NCI-H526 treated with DMSO at 0.1 percent for 48 hours (cell line): ENCODE measurements around the gene PPP1R3A.
A peak's percentile ranks its signal among the peaks of the same experiment; 100 is the strongest.

Experiments used
- DNase-seq: peaks from one replicate; lab custom pipeline; 2025; lab: John Stamatoyannopoulos, UW

PPP1R3A gene

DNA sequence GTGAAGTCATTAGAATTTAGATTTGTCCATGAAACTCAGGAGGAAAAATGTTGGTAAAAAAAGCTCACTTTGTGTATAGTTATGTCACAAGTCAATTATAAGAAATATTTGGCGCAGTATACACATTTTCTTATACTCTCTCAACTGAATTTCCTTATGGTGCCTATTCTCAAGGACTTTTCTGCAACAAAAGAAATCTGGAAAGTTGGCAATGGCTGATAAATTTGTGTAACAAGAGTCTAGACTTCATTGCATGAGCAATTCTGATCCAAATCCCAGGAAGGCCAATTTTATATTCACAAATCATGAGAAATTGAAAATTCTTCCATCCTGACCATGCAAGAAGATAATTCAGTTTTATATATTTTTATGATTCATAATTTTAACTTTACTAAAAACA is 35.7 kb downstream of the PPP1R3A start:
- DNase-seq: no peak

DNA sequence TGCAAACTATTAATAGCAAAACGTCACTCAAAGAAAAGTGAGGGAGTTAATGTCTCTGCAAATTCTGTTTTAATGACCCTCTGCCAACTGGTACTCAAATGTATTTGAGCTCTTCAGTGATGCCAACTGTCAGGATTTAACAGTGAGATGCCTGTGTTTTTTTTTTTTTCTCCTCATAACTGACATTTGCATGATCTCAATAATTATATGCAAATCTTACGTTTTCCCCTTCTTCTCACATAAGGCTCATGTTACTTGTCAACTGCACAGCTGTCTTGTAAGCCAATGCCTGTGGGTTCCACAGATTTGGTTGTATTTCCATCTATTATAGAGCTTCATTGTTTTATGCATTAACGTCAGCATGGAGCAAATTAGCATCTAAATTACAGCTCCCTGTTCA is 38.2 kb downstream of the PPP1R3A start:
- peak; percentile 99 for DNase-seq

DNA sequence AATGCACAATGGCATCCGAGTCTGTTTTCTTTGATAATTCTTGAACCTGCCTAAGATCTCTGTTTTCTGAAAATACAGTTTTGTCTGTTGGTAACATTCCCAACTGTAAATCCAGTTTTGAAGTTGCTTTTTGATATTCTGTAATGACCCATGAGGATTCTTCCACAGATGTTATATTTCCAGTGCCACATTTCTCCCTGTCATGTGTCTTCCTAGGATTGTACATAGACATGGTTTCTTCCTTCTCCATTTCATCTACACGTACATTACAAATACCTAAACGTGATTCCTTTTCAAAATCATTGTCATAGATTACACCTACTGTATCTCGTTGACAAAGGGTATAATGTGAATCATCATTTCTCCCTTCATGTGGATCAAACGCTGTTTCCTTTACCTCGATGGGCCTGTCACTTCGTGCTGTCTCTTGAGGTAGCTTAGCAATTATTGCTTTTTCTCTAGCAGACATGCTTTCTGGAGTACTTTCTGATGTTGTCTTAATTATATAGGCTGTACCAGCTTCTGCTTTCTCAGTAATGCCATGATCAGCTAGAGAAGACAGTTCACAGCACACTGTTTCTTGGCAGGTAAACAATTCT is 40.3 kb downstream of the PPP1R3A start:
- DNase-seq: no peak

DNA sequence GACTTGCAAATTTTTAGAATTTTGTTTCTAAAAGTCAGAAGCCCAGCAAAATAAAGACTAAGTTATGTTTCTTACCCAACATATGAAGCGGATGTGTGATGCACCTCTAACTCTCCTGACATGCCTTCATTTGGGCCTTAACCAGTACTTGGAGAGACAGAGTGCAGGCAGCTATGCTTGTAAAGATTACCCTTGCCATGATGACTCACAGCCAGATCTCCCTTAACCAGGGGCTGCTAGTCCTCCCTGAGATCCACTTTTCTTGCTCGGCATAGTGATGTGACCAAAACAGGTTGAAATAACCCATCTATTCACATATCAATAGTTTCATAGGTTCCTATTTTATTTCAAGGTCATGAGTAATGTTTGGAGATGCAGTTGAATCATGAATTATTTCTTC is 43.6 kb downstream of the PPP1R3A start:
- DNase-seq: no peak

DNA sequence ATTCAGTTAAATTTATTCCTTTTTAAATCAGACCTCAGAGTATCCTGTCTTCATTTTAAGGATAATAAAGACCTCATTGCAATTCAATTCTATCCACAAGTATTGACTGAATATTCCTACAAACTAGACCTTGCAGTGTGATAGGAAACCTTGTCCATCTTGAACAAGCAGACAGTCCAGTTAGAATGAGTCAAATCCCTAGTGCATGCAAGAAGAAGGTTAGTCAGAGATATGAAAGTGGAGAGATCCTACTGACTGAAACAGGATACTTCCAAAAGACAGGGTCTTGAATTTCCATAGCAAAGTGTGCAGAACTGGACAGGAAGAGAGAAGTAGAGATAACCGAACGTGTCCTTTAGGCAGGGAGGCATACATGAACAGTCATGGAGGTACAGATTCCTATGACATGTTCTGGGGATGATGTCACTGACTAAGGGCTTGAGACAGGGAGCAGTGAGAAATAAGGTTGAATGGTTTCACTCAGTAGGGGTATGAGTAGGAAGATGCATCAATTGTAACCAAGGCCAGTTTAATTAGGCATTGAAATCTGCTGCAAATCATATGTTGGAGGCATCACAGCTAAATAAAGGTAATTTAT is 45.2 kb downstream of the PPP1R3A start:
- DNase-seq: no peak

DNA sequence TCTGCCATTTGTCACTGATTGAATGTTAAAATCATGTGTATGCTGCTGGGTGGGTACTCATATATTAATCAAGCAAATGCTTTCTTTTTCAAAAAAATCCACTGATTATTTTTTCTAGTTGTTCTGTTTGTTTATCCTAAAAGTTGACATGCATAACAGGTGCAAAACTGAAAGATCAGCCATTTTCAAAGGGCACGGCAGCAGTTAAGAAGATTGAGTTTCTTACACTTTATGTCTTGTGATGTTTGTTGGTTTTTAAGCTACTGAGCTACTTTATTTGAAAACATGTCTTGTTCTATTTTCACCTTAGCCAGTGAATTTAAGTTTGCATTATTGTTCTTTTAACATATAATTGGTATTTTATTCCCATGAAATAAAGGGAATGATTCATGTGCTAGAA is 45.8 kb downstream of the PPP1R3A start:
- no peak for DNase-seq

DNA sequence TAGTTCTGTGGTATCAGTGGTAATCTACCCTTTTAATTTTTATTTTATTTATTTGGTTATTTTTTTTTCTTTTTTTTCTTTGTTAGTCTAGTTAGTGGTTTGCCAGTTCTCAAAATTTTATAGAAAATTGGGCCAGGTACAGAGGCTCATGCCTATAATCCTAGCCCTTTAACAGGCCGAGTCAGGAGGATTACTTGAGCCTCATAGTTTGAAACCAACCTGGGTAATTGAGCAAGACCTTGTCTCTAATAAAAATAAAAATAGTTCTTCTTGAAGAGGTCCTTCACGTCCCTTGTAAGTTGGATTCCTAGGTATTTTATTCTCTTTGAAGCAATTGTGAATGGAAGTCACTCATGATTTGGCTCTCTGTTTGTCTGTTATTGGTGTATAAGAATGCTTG is 51.5 kb downstream of the PPP1R3A start:
- no peak for DNase-seq

DNA sequence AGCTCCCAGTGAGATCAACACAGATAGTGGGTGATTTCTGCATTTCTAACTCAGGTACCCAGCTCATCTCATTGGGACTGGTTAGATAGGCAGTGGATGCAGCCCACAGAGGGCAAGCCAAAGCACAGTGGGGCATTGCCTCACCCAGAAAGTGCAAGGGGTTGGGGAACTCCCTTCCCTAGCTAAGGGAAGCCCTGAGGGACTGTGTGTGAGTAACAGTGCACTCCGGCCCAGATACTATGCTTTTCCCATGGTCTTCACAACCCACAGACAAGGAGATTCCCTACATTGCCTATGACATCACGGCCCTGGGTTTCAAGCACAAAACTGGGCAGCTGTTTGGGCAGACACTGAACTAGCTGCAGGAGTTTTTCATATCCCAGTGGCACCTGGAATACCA is 62.8 kb downstream of the PPP1R3A start:
- DNase-seq: no peak

DNA sequence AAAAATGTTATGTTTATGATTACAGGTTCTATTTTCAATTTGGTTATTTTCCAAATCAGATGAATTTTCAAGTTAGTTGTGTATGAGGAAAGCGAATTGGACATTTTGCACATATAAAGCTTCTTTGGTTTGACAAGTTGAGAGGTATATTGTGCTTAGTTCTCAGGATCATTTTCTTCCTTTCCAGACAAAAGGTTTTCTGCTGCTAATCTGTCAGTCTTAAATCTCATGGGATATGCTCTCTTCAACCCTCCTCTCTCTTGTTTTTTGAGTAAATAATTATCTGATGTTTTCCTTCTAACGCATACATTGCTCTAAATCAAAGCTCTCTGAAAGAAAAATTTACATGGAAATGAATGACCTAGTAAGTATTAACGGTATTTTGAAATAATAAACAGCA is 77.9 kb downstream of the PPP1R3A start:
- DNase-seq: no peak

DNA sequence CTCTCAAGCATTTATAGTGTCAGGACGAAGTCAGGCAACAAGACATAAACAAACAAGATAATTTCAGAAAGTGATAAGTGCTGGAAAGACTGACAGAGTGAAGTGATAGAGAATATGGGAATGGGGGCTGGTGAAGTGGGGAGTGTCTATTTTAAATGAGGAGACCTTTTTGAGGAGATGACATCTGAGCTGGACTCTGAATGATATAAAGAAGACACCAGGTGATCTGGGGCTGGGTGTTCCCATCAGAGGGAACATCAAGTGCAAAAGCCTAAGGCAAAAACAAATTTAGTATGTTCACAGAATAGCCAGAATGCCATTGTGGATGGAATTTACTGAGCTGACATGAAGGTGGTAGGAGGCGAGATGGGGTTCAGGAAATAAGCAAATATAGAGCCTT is 83.4 kb downstream of the PPP1R3A start:
- DNase-seq: no peak

DNA sequence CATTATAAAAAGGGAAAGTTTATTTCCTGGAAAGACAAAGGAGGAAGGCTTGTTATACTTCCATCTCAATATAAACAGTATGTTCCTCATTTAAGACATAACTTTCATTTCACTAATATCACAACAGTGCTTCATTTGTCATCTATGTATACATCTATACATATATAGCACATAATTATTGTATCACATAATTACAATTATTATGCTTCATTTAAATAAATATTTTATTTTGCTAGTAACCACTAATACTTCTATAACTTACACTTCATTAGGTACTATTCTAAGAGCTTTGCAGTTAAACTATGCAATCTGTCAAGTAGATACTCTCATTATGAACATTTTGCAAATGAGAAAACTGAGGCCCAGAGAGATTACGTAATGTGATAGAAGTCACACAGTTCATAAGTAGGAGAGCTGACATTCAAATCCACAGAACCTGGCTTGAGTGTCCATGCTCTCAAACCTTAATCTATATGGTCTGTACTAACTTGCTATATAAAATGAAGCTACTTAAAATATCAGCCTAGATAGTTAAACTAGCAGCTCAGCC is 86.5 kb downstream of the PPP1R3A start:
- DNase-seq: no peak

DNA sequence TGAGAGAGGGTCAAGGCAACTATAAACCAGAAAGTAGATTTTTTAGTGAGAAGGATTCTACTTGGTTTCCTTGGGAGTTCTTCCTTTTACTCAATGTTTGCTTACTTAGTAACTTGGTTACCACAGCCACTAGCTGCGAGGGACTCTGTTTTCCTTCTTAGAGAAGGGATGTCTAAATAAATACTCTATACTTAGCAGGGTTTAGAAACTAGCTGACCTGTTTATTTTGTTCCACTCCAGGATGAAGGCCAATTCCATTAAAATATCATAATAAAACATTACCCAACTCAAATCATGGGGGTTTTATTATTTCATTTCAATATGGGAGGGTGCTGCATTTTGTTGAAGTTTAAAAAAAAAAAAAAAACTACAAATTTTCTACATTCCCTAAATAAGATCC is 87.3 kb downstream of the PPP1R3A start:
- DNase-seq: no peak

DNA sequence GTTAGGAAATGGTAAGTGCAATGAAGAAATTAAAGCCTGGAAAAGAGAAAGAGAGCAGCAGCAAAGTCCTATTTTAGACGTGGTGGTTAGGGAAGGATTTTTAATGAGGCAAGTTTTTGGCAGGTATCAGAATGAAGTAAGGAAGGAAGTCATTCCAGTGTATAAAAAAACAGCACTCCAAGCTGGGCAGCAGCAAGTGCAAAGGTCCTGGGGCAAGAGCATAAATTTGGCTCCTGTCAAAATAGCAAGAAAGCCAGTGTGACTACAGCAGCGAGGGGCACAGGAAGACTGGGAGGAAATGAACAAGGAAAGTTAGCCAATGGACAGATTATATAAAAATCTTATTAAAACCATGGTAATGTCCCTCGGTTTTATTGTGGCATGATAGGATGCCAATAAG is 90.2 kb downstream of the PPP1R3A start:
- DNase-seq: no peak
